NCI-H69 (cell line): ENCODE data around the gene RAP1A.
A peak's percentile ranks its signal among the peaks of the same experiment; 100 is the strongest.
"Not testable (repeated sequence)": the region's sequence is repeated elsewhere in the genome, so short reads cannot be mapped to it uniquely, and the experiment has no call there.

Experiments
- DNase-seq: peaks from one replicate; lab custom pipeline; 2025; lab: John Stamatoyannopoulos, UW

RAP1A gene

DNA sequence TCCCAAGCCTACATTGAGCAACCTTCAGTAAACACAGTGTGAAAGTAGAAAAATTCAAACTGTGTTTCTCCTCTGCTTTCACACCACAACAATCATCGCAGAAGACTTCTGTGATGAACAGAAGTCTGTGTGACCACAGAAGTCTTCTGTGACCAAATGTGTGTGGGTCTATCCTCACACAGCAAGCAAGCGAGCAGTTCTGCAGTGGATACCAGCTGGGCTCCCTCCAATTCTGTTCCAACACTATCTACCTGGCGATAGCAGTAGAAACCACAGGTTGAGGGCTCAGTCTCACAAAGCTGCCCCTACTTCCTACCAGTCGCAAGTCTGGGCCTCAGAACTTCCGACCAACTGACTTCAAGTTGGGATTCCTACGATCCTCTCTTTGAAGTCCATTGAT is 21.0 kb upstream of the RAP1A start:
- no peak for DNase-seq

DNA sequence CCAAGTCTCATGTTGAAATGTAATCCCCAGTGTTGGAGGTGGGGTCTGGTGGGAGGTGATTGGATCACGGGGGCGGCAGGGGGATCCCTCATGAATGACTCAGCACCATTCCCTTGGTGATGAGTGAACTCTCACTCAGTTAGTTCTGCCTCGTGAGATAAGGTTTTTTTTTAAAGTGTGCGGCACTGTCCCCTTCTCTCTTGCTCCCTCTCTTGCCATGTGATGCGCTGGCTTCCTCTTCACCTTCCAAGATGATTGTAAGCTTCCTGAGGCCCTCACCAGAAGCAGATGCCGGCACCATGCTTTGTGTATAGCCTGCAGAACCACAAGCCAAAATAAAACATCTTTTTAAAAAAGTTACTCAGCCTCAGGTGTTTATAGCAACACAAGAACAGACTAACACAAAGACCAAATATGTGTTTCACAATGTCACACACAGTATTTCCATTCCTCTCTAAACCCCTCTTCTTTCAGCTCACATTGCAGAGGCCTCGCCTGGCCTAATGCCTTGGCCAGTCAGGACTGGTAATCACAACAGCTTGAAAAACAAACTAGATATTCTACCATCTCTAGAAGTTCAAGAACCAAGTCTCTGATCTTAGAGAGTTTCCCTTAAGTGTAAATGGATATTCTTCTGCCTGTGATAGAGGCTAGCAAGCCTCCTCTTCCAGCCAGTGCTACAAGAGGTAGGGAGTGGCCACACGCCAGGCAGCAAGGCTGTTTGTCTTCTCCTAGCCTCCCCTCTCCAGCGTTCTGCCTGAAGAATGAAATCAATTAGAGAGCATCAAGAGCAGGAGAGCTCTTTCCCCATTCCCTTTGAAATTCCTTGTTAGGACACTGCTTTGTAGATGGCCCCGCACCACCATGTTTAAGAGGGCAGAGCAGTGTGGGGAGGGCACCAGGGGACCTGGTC is 19.6 kb upstream of the RAP1A start:
- no peak for DNase-seq

DNA sequence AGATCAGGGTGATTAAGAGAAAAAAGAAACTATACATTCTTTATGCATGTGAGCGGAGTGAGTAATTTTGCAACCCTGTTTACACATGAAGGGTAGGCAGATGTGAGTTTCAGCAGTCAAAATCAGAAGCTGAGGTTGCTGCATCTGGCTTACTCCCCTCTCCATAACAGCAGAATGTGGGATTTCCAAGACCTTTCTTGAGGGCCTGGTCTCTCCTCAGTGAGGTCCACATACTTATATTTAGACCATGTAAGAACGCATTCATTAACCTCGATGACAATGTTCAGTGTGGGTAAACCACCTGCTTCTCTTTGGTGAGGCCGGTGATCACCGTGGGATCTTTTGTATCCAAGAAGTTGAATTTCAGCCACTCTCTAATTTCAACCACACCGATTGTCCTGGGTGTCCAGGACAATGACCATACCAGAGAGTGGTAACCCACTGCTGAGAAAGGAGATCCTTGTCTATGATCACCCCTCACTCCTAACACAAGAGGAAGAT is 18.7 kb upstream of the RAP1A start:
- DNase-seq = no peak

DNA sequence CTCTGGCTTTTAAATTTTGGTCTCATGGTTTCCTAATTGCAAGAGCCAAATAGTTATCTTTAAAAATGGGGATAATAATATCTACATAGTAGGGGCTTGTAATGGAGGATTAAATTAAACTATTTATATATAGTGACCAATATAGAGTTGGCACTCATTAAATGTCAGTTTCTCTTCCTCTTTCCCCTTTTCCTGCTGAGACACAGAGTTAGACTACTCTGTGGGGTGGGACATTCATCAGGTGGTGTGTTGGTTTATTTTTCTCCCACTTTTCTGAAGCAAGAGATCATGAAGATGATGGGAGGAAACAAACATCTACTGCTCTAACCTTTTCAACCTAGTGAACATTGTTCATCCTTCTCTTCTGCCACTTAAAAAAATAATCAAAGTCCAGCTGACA is 17.3 kb upstream of the RAP1A start:
- DNase-seq = no peak

DNA sequence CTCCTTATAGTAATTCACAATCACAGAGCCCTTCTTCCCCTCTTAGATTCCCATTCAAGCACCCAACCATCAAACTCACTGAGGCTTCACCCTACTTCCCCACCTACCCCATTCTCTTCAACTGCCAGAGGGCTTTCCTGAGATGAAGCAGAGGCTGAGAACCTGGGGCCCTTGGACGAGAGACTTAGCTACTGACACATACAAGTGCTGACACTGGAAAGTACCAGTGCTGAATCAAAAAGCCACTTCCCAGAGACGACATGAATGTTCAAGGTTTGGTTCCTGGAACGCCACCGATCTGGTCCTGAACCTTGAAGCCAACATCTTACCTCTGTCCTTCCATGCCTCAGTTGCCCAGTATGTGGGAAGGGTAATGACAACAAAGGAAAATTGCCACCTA is 16.6 kb upstream of the RAP1A start:
- DNase-seq = no peak

DNA sequence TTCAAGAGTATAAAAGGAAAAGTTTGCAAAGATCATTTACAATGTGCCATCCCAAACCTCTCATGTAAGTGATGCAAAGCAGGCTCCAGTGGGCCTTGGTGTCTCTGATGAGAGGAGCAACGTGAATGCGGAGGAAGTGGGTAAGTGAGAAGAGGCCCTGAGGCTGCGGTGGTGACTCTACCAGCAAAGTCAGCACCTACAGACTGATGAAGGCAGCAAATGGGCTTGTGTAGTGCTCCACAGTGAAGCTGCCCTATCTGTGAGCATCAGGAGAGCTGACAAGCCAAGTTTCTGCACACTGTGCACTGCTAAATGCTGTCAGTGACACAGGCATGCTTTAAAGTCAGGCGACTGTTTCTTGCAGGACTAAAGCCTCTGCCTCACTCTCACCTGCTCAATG is 15.6 kb upstream of the RAP1A start:
- no peak for DNase-seq

DNA sequence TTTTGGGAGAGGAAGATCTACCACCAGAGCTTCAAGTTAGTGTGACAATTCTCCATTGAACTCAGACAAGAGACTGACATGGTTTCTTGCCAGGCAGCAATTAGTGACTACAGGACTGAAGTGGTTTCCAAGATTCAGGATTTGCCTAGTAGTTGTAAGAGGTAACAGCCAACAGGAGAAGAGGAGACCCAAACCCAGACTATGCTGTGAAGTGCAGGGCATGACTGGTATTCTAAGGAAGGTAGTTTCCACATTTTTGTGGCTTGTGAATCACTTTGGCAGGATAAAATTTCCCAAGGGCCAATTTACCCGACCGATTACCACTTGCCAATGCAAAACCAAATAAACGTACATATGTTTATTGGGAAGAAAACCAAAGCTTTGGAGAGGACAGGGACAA is 14.7 kb upstream of the RAP1A start:
- DNase-seq = no peak

DNA sequence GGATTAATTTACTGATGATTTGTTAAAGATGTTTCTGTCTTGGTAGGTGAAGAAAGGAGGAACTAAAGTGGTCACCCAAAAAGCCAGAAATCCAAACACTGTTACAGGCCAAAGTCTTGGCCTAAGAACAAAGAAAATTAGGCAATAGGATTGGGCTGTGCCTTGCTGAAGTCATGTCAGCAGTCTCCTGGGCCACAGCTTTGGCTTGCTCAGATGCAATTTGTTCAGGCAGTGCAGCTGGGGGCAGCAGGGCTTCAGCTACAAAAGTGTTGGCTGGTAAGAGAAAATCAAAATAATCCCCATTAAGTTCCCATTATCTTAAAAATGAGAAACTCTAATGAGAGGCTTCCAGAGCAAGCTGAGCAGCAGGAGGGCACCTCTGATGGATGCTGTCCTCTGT is 14.0 kb upstream of the RAP1A start:
- DNase-seq = no peak

DNA sequence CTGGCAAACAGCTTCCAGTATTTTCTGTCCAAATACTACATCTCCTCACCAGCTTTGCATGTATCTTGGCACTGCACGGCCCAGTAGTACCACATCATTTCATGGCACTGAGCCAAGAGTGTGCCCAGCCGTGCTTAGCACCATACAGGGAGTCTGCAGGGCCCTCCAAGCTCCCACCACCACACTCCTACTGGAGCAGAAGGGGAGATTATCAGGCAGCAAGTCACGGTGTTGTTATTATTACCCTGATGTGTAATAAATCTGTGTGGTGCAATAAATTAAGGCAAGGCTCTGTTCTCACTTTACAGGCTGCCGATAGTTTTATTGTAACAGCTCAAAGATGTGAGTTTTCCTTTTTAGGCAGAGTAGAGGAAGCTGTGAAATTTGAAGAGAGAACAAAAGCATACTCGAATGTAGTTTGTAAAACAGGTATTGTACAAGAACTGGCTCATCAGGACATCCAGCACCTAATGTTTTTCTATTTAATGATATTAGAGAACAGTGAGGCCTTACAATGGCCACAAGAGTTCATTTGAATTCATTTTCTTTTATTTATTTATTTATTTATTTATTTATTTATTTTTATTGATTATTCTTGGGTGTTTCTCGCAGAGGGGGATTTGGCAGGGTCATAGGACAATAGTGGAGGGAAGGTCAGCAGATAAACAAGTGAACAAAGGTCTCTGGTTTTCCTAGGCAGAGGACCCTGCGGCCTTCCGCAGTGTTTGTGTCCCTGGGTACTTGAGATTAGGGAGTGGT is 13.0 kb upstream of the RAP1A start:
- peak; percentile 8 for DNase-seq

DNA sequence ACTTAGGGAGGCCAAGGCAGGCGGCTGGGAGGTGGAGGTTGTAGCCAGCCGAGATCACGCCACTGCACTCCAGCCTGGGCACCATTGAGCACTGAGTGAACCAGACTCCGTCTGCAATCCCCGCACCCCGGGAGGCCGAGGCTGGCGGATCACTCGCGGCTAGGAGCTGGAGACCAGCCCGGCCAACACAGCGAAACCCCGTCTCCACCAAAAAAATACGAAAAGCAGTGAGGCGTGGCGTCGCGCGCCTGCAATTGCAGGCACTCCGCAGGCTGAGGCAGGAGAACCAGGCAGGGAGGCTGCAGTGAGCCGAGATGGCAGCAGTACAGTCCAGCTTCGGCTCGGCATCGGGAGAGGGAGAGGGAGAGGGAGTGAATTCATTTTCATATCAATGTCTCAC is 11.1 kb upstream of the RAP1A start:
- DNase-seq = not testable (repeated sequence)

DNA sequence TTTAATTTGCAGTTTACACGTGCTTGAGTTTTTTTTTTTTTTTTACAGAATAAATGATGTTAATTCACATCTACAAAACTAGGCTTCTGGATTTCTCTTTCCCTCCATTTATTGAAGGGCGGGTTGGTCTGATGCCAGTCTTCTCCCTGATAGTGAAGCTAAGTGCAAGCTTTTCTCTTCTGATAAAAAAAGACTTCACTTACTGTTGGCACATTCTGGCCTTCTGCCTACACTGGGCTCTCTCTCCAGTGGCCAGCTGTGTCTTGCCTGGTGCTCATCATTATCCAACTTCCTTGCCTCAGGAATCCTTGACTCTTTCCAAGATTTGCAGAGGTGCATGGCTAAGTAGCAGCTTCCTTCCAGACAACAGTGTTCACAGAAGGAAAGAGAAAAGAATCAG is 7.6 kb upstream of the RAP1A start:
- DNase-seq = no peak

DNA sequence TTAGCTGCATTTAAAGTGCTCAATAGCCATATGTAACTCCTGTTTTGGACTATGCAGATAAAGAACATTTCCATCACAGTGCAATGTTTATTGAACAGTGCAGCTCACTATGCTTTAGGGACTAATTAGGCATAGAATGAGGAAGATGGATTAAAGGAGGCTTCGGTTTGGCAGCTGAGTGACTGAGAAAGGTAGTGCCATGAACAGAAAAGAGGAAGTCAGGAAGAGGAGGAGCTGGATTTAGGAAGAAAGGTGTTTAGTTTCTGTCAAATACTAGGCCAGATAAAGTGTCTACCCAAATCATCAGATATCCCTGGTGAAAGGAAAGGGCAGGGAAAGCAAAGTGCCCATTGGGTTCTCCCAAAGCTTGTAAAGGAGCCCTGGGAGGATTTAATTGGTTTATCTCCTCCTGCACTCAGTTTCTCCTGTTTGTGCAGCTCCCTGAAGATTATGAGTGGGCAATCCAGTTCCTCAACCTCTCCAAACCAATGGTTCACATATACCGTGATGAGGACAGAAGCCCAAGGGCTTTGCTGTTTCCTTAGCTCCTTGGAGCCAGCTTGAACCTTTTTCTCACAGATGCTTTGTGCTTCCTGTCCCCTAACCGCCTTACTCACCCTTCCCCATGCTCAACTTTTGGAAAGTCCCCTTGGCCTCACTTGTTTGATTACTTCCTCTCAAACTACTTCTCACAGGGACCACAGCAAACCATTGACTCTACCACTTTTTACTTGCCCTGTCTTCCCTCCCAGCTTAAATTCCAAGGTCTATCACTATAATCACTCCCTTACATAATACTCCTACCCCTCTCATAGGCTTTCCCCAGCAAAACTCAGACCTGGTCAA is 3.5 kb upstream of the RAP1A start:
- DNase-seq = no peak

DNA sequence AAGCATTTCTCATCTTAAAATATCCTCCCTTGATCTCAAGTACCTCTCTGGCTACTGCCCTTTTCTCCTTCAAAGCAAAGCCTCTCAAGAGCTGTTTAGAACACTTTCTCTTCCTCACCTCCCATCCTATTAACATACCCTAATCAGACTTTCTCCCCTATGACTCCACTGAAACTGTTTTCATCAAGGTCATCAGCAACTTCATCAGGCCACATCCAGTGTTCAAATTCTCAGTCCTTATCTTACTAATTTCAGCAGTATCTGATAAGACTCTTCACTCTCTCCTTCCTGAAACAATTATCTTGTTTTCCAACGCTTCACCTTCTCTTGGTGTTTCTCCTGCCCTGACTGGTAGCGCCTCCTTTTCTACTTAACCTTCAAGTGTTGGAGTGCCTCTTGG is 1.5 kb upstream of the RAP1A start:
- no peak for DNase-seq

DNA sequence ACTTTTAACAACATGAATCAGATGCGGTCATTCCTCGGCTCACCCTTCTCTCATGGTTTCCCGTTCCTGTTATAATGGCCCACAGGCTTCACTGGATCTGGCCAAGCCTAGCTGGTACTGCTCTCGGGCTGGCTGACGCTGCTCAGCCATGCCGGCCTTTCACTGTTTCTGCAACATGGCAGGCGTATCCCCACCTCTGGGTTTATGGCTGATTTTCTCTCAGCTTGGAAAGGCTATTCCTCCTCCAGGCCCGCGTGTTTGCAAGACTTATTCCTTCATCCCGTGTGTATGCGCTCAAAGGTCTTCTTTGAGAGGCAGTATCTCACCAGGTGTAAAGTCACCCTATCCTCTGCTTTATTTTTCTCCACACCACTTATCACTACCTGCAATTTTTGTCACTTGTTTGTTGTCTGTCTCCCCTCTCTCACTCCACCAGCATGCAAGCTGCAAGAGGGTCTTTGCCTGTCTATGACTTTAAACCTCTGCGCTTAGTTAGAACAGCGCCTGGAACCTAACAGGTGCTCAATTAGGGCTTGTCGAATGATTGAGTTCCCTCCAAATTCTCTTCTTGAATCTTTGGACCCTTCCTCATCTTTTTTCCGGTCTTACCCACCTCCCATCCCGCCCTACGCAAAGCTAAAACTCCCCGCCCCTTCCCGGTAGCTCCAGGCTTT is 491 bp upstream of the RAP1A start:
- DNase-seq = peak; percentile 24

DNA sequence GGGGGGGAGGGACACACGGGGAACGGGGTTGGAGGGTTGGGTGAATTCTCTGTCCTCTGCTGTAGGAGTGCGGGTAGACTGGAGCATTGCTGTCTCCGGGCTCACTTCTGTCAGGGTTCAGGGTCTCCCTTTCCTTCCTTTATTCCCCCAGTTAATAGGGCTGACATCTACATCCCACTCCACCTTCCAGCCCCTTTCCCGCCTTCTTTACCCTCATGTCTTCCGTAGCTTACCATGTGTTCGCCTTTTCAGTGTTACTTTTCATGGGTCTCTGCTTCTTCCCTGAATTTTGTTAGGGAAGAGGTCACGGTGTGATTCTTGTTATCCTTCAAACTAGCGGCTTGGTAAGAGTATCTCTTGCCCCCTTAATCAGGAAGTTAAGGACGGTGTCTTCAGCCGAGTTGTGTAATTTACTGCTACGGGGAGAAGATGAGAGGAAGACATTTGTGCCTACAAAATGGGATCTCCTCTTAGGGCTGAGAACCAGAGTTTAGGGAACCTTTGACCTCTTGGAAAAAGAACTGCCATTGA is 917 bp downstream of the RAP1A start:
- DNase-seq = peak; percentile 52

DNA sequence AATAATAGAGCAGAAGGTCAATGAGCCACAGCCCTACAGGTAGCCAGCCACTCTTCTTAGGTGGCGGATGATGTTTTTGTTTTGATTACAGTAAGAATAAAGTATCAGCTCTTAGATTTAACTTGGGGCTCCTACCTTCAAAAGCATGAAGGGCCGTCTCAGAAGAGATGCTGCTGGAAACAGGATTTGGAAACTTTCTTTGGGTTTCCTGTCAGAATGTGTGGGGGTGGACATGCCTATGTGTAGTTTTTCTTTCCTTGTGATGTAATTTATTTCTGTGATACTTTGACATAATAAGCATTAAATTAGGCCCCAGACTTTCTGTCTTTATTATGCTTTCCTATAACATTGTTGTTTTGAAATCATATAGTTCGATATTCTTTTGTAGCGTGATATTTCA is 1.5 kb downstream of the RAP1A start:
- DNase-seq = no peak

DNA sequence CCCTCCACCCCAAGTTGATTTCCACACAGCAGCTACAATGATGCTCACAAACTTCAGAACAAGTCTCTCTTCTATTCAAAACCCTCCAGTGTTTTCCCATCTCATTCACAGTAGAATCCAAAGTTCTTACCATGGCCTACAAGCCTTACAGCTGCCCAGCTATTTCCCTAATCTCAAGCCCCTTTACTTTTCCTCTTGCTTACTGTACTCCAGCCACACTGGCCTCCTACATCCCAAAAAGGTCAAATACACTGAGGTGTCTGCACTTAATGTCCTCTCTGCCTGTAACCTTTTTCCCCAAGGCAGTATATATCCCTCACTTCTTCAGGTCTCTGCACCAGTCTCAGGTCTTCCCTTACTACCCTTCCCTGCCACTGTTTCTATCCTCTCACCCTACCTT is 2.6 kb downstream of the RAP1A start:
- no peak for DNase-seq

DNA sequence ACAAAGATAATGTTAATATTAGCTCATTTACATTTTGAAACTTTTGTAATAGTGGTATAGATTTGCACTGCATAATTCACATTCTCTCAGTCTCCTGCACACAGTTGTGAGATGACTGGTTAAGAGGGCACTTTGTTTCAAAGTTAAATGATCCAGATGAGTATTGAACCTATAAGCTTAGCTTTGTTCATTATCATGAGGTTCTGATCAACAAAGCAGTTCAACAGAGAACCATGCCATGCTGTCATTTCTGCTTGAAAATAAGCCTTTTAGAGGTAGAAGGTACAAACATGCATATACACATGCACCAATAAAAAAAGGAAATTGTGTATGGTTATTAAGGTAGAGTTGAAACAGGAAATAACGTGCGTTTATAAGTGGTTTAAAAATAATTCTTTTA is 4.8 kb downstream of the RAP1A start:
- DNase-seq = no peak

DNA sequence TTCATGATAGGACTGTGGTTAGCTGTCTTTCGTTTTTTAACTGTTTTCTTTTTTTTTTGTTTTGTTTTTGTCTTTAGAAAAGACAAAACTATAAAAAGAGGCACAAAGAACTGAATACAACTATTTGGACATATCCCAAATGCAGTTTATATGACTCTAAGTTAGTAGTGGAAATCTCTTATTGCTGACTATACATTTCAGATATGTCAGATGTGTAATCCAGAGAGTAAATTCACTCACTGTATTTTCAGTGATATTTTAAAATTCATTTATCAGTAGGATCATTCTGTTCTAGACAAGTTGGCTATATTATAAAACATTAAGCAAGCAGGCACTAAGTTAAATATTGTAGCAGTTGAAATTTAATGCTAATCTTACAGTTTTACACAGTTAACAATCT is 5.7 kb downstream of the RAP1A start:
- no peak for DNase-seq

DNA sequence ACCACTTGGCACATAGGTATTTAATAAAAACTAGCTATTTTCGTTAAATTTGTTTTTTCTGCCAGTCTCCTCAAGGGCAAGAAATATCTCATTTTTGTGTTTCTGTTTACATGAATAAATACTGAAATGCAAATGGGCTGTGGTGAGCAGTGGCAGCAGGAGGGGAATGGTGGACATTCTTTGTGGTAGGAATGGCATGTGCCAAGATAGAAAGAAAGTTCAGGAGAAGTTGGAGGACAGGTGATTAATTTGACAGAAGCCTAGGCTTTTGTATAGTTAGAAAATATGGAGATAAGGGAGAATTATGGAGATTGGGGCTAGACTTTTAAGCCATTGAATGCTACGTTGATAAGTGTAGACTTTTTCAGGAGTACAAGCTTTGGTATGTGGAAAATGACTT is 8.6 kb downstream of the RAP1A start:
- DNase-seq = no peak

DNA sequence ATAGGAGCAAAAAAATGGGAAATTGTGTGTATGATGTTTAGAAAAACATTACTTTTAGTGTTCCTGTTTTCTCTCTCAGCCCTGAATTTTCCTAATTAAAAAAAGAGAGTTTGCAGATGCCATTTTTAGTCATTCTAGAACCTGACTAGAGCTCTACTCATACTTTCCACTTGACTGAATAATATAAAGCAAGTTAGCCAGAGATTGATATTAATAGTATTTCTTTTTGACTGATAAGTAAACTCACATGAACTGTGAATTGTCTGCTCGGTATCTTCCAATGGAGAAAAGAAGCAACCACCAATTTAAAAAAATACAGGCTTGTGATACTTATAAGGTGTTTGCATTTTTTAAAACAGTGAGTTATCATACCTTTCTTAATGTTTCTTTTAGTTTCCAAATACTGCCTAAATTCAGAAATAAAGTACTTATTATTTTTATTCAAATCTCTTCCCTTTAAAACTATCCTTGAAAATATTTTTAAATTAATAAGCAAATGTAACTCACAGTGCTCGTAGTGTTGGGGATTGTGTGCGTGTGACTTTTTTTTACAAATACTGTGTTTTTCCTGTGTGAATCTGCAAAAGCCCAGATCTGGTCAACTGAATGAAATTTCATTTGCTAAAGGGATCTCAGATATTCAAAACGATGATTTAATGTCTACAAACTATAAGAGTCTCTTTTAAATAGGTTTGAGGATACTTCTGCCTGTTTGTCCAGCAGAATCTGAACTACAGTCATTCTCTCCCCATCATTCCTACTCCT is 9.8 kb downstream of the RAP1A start:
- no peak for DNase-seq
